Mesothelial cell of epicardium (in vitro differentiated cells): ENCODE results near the gene PHYKPL. TPM values are rescaled to one million over a fixed set of nuclear protein-coding genes. Genes with fewer than 3 reads are reported as not detected.

ENCODE experiments used
- DNase-seq, 2 experiments: peaks; one replicate each; pipeline ENCODE4 v3.0.0; 2021; ENCODE audit warnings: low spot score in 2 of 2; ENCODE audit not compliant: unreplicated experiment in 2 of 2
- H3K27ac Mint-ChIP-seq: 2 replicates; pipeline ENCODE4 v1.8.0; 2021; ENCODE audit warnings: mixed read lengths
- H3K27me3 Mint-ChIP-seq: 2 replicates; pipeline ENCODE4 v1.8.0; 2021; ENCODE audit warnings: low read depth, mixed read lengths
- H3K36me3 Mint-ChIP-seq: 2 replicates; pipeline ENCODE4 v1.8.0; 2021; ENCODE audit warnings: mixed read lengths
- H3K4me1 Mint-ChIP-seq: 2 replicates; pipeline ENCODE4 v1.8.0; 2021; ENCODE audit warnings: mixed read lengths
- H3K4me3 Mint-ChIP-seq: 2 replicates; pipeline ENCODE4 v1.8.0; 2021; ENCODE audit warnings: mild to moderate bottlenecking, moderate library complexity, mixed read lengths
- H3K9me3 Mint-ChIP-seq: 2 replicates; pipeline ENCODE4 v1.8.0; 2021; ENCODE audit warnings: mixed read lengths
- total RNA-seq: library from RNA; stranded (reverse); gene quantifications from 3 replicates; pipeline ENCODE4 v1.2.1, GENCODE V29; 2021
- TF ChIP-seq, protein P1 (sequence below): fragments of 200-600 bp; sonication (generic); IDR thresholded peaks from one replicate; pipeline ENCODE4 v1.5.0; 2021; ENCODE audit warnings: antibody characterized with exemption; ENCODE audit not compliant: unreplicated experiment

PHYKPL gene
- total RNA-seq, 1 donor from 2014 or later, result 137 TPM

- H3K4me3 Mint-ChIP-seq, result peak overlapping the region; percentile 97
- peaks cover 25% of the 10 kb centered on the region for H3K36me3 Mint-ChIP-seq
- TF ChIP-seq, protein P1, sequence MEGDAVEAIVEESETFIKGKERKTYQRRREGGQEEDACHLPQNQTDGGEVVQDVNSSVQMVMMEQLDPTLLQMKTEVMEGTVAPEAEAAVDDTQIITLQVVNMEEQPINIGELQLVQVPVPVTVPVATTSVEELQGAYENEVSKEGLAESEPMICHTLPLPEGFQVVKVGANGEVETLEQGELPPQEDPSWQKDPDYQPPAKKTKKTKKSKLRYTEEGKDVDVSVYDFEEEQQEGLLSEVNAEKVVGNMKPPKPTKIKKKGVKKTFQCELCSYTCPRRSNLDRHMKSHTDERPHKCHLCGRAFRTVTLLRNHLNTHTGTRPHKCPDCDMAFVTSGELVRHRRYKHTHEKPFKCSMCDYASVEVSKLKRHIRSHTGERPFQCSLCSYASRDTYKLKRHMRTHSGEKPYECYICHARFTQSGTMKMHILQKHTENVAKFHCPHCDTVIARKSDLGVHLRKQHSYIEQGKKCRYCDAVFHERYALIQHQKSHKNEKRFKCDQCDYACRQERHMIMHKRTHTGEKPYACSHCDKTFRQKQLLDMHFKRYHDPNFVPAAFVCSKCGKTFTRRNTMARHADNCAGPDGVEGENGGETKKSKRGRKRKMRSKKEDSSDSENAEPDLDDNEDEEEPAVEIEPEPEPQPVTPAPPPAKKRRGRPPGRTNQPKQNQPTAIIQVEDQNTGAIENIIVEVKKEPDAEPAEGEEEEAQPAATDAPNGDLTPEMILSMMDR, result no peak
- DNase-seq, result peak; percentile 56 to 70
- H3K4me1 Mint-ChIP-seq, result peaks cover 39% of the 10 kb centered on the region
- no peaks in the 10 kb centered on the region for H3K9me3 Mint-ChIP-seq
- peak overlapping the region; percentile 68 for H3K27ac Mint-ChIP-seq
- peaks cover 2% of the 10 kb centered on the region for H3K27me3 Mint-ChIP-seq
Measured at GRCh38 chr5:178204935-178205748, 27.5 kb downstream of the PHYKPL start.

- TF ChIP-seq, protein P1, result no peak
- Mint-ChIP-seq H3K36me3 (peaks cover 23% of the 10 kb centered on the region), H3K9me3 (no peaks in the 10 kb centered on the region), H3K4me3 (peak within 1 kb of the TSS; percentile 97), H3K27ac (peak within 1 kb of the TSS; percentile 99), H3K27me3 (peaks cover 2% of the 10 kb centered on the region), H3K4me1 (peaks cover 43% of the 10 kb centered on the region)
- DNase-seq, result peak; percentile 87 to 98
Measured at GRCh38 chr5:178204182-178204934, 28.2 kb downstream of the PHYKPL start, which contains the start of gene HNRNPAB. TSS of gene HNRNPAB (plus strand) at chr5:178204533. CDS start at chr5:178204838, 305 bp downstream.

- TF ChIP-seq, protein P1, result no peak
- DNase-seq, result no peak
- peak overlapping the region; percentile 99 for H3K27ac Mint-ChIP-seq
- H3K36me3 Mint-ChIP-seq, result peaks cover 17% of the 10 kb centered on the region
- H3K4me1 Mint-ChIP-seq, result peaks cover 43% of the 10 kb centered on the region
- H3K27me3 Mint-ChIP-seq, result peaks cover 2% of the 10 kb centered on the region
- H3K4me3 Mint-ChIP-seq, result peak overlapping the region; percentile 97
- no peaks in the 10 kb centered on the region for H3K9me3 Mint-ChIP-seq
Measured at GRCh38 chr5:178203670-178204181, 28.9 kb downstream of the PHYKPL start.

DNA sequence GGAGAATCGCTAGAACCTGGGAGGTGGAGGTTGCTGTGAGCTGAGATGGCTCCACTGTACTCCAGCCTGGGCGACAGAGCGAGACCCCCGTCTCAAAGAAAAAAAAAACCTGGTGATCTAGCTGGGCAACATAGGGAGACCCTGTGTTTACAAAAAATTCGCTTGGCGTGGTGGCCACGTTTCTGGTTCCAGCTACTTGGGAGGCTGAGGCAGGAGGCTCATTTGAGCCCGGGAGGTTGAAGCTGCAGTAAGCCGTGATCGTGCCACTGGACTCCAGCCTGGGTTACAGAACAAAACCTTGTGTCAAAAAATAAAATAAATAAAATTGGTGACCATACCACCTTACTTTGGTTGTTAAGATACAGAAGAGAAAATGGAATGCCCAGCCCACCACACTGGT lies 30.1 kb downstream of the PHYKPL start:
- Mint-ChIP-seq H3K9me3 (no peaks in the 10 kb centered on the region), H3K4me3 (peak overlapping the region; percentile 45), H3K36me3 (peaks cover 12% of the 10 kb centered on the region), H3K4me1 (peaks cover 36% of the 10 kb centered on the region), H3K27me3 (peaks cover 2% of the 10 kb centered on the region), H3K27ac (no peak overlapping the region)
- DNase-seq, result no peak
- TF ChIP-seq, protein P1, result no peak

GRCh38 chr5:178201927-178202235 lies 30.7 kb downstream of the PHYKPL start:
- Mint-ChIP-seq H3K27me3 (peaks cover 2% of the 10 kb centered on the region), H3K36me3 (peaks cover 12% of the 10 kb centered on the region), H3K4me1 (peaks cover 29% of the 10 kb centered on the region), H3K4me3 (peak overlapping the region; percentile 8), H3K9me3 (no peaks in the 10 kb centered on the region), H3K27ac (no peak overlapping the region)
- no peak for DNase-seq
- TF ChIP-seq, protein P1, result no peak
